Measurements from ENCODE around the gene ALPI.

- TF ChIP-seq CTCF (IDR thresholded peaks at IDR 0.05; ENCODE audit: low read depth, low read length): no peak
- no peak for TF ChIP-seq POLR2A (IDR thresholded peaks at IDR 0.05; ENCODE audit: extremely low read depth, insufficient read length)
- no peak for TF ChIP-seq MAX (IDR thresholded peaks at IDR 0.05; ENCODE audit: low read depth, low read length)
Measured at GRCh38 chr2:232466221-232466620, 10.3 kb downstream of the ALPI start.

Data from NB4 (cell line).